ENCODE results near the gene EPHA2.

- TF ChIP-seq, protein P1, sequence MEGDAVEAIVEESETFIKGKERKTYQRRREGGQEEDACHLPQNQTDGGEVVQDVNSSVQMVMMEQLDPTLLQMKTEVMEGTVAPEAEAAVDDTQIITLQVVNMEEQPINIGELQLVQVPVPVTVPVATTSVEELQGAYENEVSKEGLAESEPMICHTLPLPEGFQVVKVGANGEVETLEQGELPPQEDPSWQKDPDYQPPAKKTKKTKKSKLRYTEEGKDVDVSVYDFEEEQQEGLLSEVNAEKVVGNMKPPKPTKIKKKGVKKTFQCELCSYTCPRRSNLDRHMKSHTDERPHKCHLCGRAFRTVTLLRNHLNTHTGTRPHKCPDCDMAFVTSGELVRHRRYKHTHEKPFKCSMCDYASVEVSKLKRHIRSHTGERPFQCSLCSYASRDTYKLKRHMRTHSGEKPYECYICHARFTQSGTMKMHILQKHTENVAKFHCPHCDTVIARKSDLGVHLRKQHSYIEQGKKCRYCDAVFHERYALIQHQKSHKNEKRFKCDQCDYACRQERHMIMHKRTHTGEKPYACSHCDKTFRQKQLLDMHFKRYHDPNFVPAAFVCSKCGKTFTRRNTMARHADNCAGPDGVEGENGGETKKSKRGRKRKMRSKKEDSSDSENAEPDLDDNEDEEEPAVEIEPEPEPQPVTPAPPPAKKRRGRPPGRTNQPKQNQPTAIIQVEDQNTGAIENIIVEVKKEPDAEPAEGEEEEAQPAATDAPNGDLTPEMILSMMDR (conservative IDR thresholded peaks at IDR 0.05 in 1 of 2, IDR thresholded peaks at IDR 0.05 in 1 of 2; ENCODE audit: low read depth in 1 of 2, low read length in 2 of 2): no peak
- TF ChIP-seq EZH2 (IDR thresholded peaks at IDR 0.05; ENCODE audit: low read length, missing control alignments): no peak
Observed at GRCh38 chr1:16196874-16197273, 41.0 kb upstream of the EPHA2 start.

Data from fibroblast of lung (primary cell).